Spleen (tissue), 11 donors: ENCODE results near the gene MAPK6. TPM values are rescaled to one million over a fixed set of nuclear protein-coding genes. Genes with fewer than 3 reads are reported as not detected.

Experiments
- DNase-seq: peaks from one replicate; pipeline ENCODE4 v3.0.0-alpha.2; 2020
- H3K27ac ChIP-seq, 8 donors: fragments of 200-600 bp; sonication (generic) in 7 of 8; 1 replicate in 4 of 8; 2 replicates in 4 of 8; pipeline versions ENCODE4 v1.5.0 to v1.8.0; 2016 to 2021; ENCODE audit warnings: inconsistent platforms in 4 of 8, mild to moderate bottlenecking in 4 of 8, moderate library complexity in 1 of 8
- H3K27me3 ChIP-seq, 7 donors: fragments of 200-600 bp; sonication (generic) in 6 of 7; replicated peaks in 1 of 7; 1 replicate in 4 of 7; 2 replicates in 3 of 7; pipeline versions ENCODE4 v1.5.0 to v1.8.0; 2016 to 2021; ENCODE audit warnings: inconsistent platforms in 3 of 7, mild to moderate bottlenecking in 1 of 7
- H3K36me3 ChIP-seq, 6 donors: fragments of 200-600 bp; sonication (generic) in 5 of 6; 1 replicate in 4 of 6; 2 replicates in 2 of 6; pipeline versions ENCODE4 v1.5.0 to v1.8.0; 2016 to 2021; ENCODE audit warnings: inconsistent platforms in 2 of 6
- H3K4me1 ChIP-seq, 6 donors: fragments of 200-600 bp; sonication (generic) in 5 of 6; 1 replicate in 3 of 6; 2 replicates in 3 of 6; pipeline versions ENCODE4 v1.5.0 to v1.8.0; 2016 to 2021; ENCODE audit warnings: inconsistent platforms in 3 of 6
- H3K4me3 ChIP-seq, 8 donors: fragments of 200-600 bp; sonication (generic) in 7 of 8; 1 replicate in 4 of 8; 2 replicates in 4 of 8; pipeline versions ENCODE4 v1.5.0 to v1.8.0; 2016 to 2021; ENCODE audit warnings: inconsistent platforms in 4 of 8, mild to moderate bottlenecking in 4 of 8, moderate library complexity in 2 of 8
- H3K9me3 ChIP-seq, 8 donors: fragments of 200-600 bp; sonication (generic) in 7 of 8; 1 replicate in 4 of 8; 2 replicates in 4 of 8; pipeline versions ENCODE4 v1.5.0 to v1.8.0; 2016 to 2021; ENCODE audit warnings: inconsistent platforms in 4 of 8
- CTCF ChIP-seq, 11 experiments: fragments of 200-600 bp in 7 of 11; fragments of 450-650 bp in 4 of 11; sonication (generic) in 4 of 11; IDR thresholded peaks in 8 of 11; conservative IDR thresholded peaks in 3 of 11; 1 replicate in 7 of 11; 2 replicates in 4 of 11; pipeline versions ENCODE4 v1.4.0 to v1.8.0; 2016 to 2021; ENCODE audit warnings: antibody characterized with exemption in 11 of 11, inconsistent platforms in 4 of 11, mild to moderate bottlenecking in 1 of 11
- POLR2A ChIP-seq, 3 donors: fragments of 450-650 bp; IDR thresholded peaks; one replicate each; pipeline ENCODE4 v1.5.1; 2017; ENCODE audit warnings: antibody characterized with exemption in 3 of 3, mild to moderate bottlenecking in 1 of 3
- POLR2AphosphoS5 ChIP-seq, 3 donors: sonication (generic); formaldehyde crosslinking; IDR thresholded peaks; one replicate each; pipeline ENCODE4 v1.5.1; 2017; ENCODE audit warnings: antibody characterized with exemption in 3 of 3
- WGBS, 5 donors: extraction: QIAGEN DNeasy Blood & Tissue Kit in 3 of 5; methylation state at CpG; one replicate each; pipeline versions ENCODE4 v1.1.5 to v1.1.7; 2013 to 2018; 5-methylcytosine and 5-hydroxymethylcytosine counted together
- intact Hi-C: fragments of 100-400 bp; cut with DNase I; formaldehyde crosslinking; loops from one replicate; pipeline ENCODE4 v1.15.0; 2023; ENCODE audit warnings: low total_unique reads
- polyA plus RNA-seq, 3 donors: library from polyadenylated mRNA; stranded (reverse); fragments of 200-250 nt; gene quantifications; one replicate each; pipeline ENCODE4 v1.2.1, GENCODE V29; 2013
- total RNA-seq, 7 donors: library from RNA; depleted of rRNA in 3 of 7; stranded (reverse); fragments of >200 nt in 3 of 7; fragmentation: NEBNext Ultra II Directional in 4 of 7; extraction: Animal tissue kit (Norgen Biotek cat#: 25700) in 4 of 7; gene quantifications; one replicate each; pipeline versions ENCODE4 v1.1.0 to v1.2.1, GENCODE V29; 2016 to 2021
- donor health status: healthy with polysubstance abuse.
- donor health status: DM: no; HTN: no; CAD: no; lungs with moderate emphysema.
- donor health status: DM: no; HTN: no; CAD: no.
- donor health status: Bipolar disorder and iron deficiency.
- donor health status: healthy.
- donor health status: DM: no; HTN: no; CAD: no.
- donor health status: DM: yes; HTN: yes; CAD: no.

The MAPK6 gene
- total and polyA plus RNA-seq, 10 donors, result 3.9 to 28.3 (median 20.7) TPM

- H3K4me1 ChIP-seq, result peaks cover 7 to 19% (median 11%) of the 10 kb centered on the region in 6 donors
- intact Hi-C loops, result no loop called here
- H3K27ac ChIP-seq, result no peak overlapping the region
- H3K9me3 ChIP-seq, result peaks cover 0 to 38% (median 24%) of the 10 kb centered on the region in 8 donors
- no peak for DNase-seq
- no peak for TF ChIP-seq POLR2A (IDR thresholded peaks at IDR 0.05)
- TF ChIP-seq CTCF (IDR thresholded peaks at IDR 0.05 in 8 of 11, conservative IDR thresholded peaks at IDR 0.05 in 3 of 11), result no peak
- TF ChIP-seq POLR2AphosphoS5 (IDR thresholded peaks at IDR 0.05), result no peak
- H3K36me3 ChIP-seq, result no peaks in the 10 kb centered on the region
- H3K27me3 ChIP-seq, result no peaks in the 10 kb centered on the region
- WGBS, 5 donors, result 76 to 89% (median 84%) methylated on average over 5 of the region's 5 CpGs
- no peak overlapping the region for H3K4me3 ChIP-seq
Measured at GRCh38 chr15:52086011-52086786, 67.2 kb downstream of the MAPK6 start.

GRCh38 chr15:52090193-52090592, 71.2 kb downstream of the MAPK6 start:
- peaks cover 0 to 38% (median 24%) of the 10 kb centered on the region in 8 donors for H3K9me3 ChIP-seq
- no peaks in the 10 kb centered on the region for H3K27me3 ChIP-seq
- no peaks in the 10 kb centered on the region for H3K36me3 ChIP-seq
- intact Hi-C loops, result no loop called here
- TF ChIP-seq POLR2AphosphoS5 (IDR thresholded peaks at IDR 0.05), result no peak
- TF ChIP-seq CTCF (IDR thresholded peaks at IDR 0.05 in 8 of 11, conservative IDR thresholded peaks at IDR 0.05 in 3 of 11), result no peak
- no peak for TF ChIP-seq POLR2A (IDR thresholded peaks at IDR 0.05)
- no peak for DNase-seq
- no peak overlapping the region for H3K4me3 ChIP-seq
- no peak overlapping the region for H3K27ac ChIP-seq
- H3K4me1 ChIP-seq, result peaks cover 0 to 19% (median 15%) of the 10 kb centered on the region in 6 donors

DNA sequence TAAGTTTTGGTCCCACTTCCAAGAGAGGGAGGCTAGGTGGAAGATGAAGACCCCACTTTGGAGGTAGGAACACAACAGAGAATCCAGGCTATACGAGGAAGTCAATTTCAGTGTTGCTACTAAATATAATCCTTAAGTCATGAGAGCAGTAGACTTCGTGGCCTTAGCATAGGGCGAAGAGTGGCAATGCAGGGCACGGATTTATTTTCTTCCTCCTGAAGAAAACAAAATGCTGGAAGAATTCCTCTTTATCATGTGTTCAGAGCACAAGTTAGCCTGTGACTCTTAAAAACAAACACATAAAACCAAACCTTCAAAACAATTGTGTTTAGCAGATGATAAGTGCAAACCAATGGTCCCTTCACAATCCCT, 74.1 kb downstream of the MAPK6 start:
- Histone ChIP-seq H3K9me3 (peaks cover 0 to 16% (median 10%) of the 10 kb centered on the region in 8 donors), H3K27me3 (no peaks in the 10 kb centered on the region), H3K4me3 (no peak overlapping the region), H3K4me1 (peaks cover 0 to 19% (median 15%) of the 10 kb centered on the region in 6 donors), H3K27ac (peak overlapping the region in 4 of 8 donors; percentile 11 to 53 (median 27)), H3K36me3 (no peaks in the 10 kb centered on the region)
- TF ChIP-seq POLR2A (IDR thresholded peaks at IDR 0.05) (no peak), POLR2AphosphoS5 (IDR thresholded peaks at IDR 0.05) (no peak), CTCF (IDR thresholded peaks at IDR 0.05 in 8 of 11, conservative IDR thresholded peaks at IDR 0.05 in 3 of 11) (no peak)
- DNase-seq, result no peak
- intact Hi-C loops, result no loop called here
- WGBS, 5 donors, result 28 to 40% (median 36%) methylated on average over 4 of the region's 4 CpGs
